ENCODE results near the gene SYT2. TPM values are rescaled to one million over a fixed set of nuclear protein-coding genes. Genes with fewer than 3 reads are reported as not detected.

The SYT2 gene
- total and polyA plus RNA-seq, 2 donors from 2014 or later, result 0.15 to 0.19 TPM

- Histone ChIP-seq H3K9ac (ENCODE audit: low read length in 3 of 3) (no peak overlapping the region), H3K36me3 (ENCODE audit: control insufficient read depth in 2 of 3, insufficient read depth in 3 of 3, low read length in 3 of 3) (no peaks in the 10 kb centered on the region), H3K27ac (ENCODE audit: low read depth in 2 of 2, low read length in 2 of 2) (no peak overlapping the region), H3K9me3 (ENCODE audit: control insufficient read depth in 2 of 3, insufficient read depth in 1 of 3, low read length in 3 of 3) (no peaks in the 10 kb centered on the region), H3K27me3 (ENCODE audit: control insufficient read depth, insufficient read depth, low read length) (no peaks in the 10 kb centered on the region), H3K4me3 (ENCODE audit: low read length in 3 of 3) (no peak overlapping the region), H3K4me1 (ENCODE audit: control insufficient read depth in 2 of 3, insufficient read depth in 2 of 3, low read depth in 1 of 3, low read length in 3 of 3) (no peaks in the 10 kb centered on the region)
- TF ChIP-seq CTCF (IDR thresholded peaks at IDR 0.05; ENCODE audit: borderline replicate concordance, extremely low read depth, insufficient read depth), result no peak
- no peak for FAIRE-seq
- intact Hi-C loops (cut with DNase I), result no loop called here
- peak in 3 of 5 donors; percentile 65 to 76 (median 66) for DNase-seq
These were observed 53.2 kb downstream of the SYT2 start for GRCh38 chr1:202656951-202657646.

GRCh38 chr1:202656057-202656456, 54.2 kb downstream of the SYT2 start:
- no peak for TF ChIP-seq CTCF (IDR thresholded peaks at IDR 0.05; ENCODE audit: borderline replicate concordance, extremely low read depth, insufficient read depth)
- Histone ChIP-seq H3K4me1 (ENCODE audit: control insufficient read depth in 2 of 3, insufficient read depth in 2 of 3, low read depth in 1 of 3, low read length in 3 of 3) (no peaks in the 10 kb centered on the region), H3K9me3 (ENCODE audit: control insufficient read depth in 2 of 3, insufficient read depth in 1 of 3, low read length in 3 of 3) (no peaks in the 10 kb centered on the region), H3K36me3 (ENCODE audit: control insufficient read depth in 2 of 3, insufficient read depth in 3 of 3, low read length in 3 of 3) (no peaks in the 10 kb centered on the region), H3K27ac (ENCODE audit: low read depth in 2 of 2, low read length in 2 of 2) (no peak overlapping the region), H3K27me3 (ENCODE audit: control insufficient read depth, insufficient read depth, low read length) (no peaks in the 10 kb centered on the region), H3K4me3 (ENCODE audit: low read length in 3 of 3) (no peak overlapping the region), H3K9ac (ENCODE audit: low read length in 3 of 3) (no peak overlapping the region)
- no peak for FAIRE-seq
- intact Hi-C loops (cut with DNase I), result no loop called here
- DNase-seq, result no peak

GRCh38 chr1:202654079-202654478, 56.2 kb downstream of the SYT2 start:
- DNase-seq (no peak), FAIRE-seq (no peak)
- no peaks in the 10 kb centered on the region for H3K27me3 ChIP-seq (ENCODE audit: control insufficient read depth, insufficient read depth, low read length)
- H3K36me3 ChIP-seq (ENCODE audit: control insufficient read depth in 2 of 3, insufficient read depth in 3 of 3, low read length in 3 of 3), result no peaks in the 10 kb centered on the region
- no peaks in the 10 kb centered on the region for H3K4me1 ChIP-seq (ENCODE audit: control insufficient read depth in 2 of 3, insufficient read depth in 2 of 3, low read depth in 1 of 3, low read length in 3 of 3)
- no peak overlapping the region for H3K4me3 ChIP-seq (ENCODE audit: low read length in 3 of 3)
- TF ChIP-seq CTCF (IDR thresholded peaks at IDR 0.05; ENCODE audit: borderline replicate concordance, extremely low read depth, insufficient read depth), result no peak
- H3K9me3 ChIP-seq (ENCODE audit: control insufficient read depth in 2 of 3, insufficient read depth in 1 of 3, low read length in 3 of 3), result no peaks in the 10 kb centered on the region
- H3K27ac ChIP-seq (ENCODE audit: low read depth in 2 of 2, low read length in 2 of 2), result no peak overlapping the region
- H3K9ac ChIP-seq (ENCODE audit: low read length in 3 of 3), result no peak overlapping the region
- intact Hi-C loops (cut with DNase I), result no loop called here
